GM06990 (cell line): ENCODE measurements around the gene KBTBD4.

ENCODE experiments used
- DNase-seq: peaks from one replicate; pipeline ENCODE4 v3.0.0-alpha.2; 2011; ENCODE audit not compliant: insufficient read length; ENCODE audit errors: extremely low read depth
- H3K27me3 ChIP-seq: replicated peaks from 2 replicates; pipeline ENCODE4 v1.6.0; 2011; ENCODE audit warnings: low read length; ENCODE audit not compliant: control insufficient read depth, insufficient read depth
- H3K36me3 ChIP-seq: 2 replicates; pipeline ENCODE4 v1.5.1; 2011; ENCODE audit warnings: low read length; ENCODE audit not compliant: control insufficient read depth, insufficient read depth
- H3K4me3 ChIP-seq: replicated peaks from 2 replicates; pipeline ENCODE4 v1.5.1; 2011; ENCODE audit warnings: low read depth, mild to moderate bottlenecking, control low read depth, low read length
- CTCF ChIP-seq: IDR thresholded peaks from 2 replicates; pipeline ENCODE4 v1.5.1; 2011; ENCODE audit warnings: low read length, control low read depth, mild to moderate bottlenecking, inconsistent platforms; ENCODE audit not compliant: insufficient read depth, poor library complexity, severe bottlenecking

The KBTBD4 gene

DNA sequence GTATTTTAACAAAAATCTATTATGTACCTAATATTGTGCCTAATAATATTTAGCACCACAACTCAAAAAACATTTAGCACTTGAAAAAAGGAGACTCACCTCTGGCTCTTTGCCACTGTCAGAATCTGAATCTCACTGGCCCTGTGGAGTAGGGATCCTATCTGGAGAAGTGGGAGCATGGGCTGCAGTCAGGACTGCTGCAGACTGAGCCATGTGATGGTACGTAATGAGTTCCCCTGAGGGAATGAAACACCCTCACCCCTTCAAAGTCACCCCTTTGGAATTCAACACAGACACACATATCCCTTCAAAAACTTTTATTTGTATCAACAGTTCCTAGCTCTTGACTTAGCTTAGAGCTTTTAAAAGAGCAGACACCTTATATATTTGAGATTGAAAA is 6.9 kb downstream of the KBTBD4 start:
- peaks cover 19% of the 10 kb centered on the region for H3K36me3 ChIP-seq
- no peak for TF ChIP-seq CTCF
- no peak for DNase-seq
- no peak overlapping the region for H3K4me3 ChIP-seq
- no peaks in the 10 kb centered on the region for H3K27me3 ChIP-seq

DNA sequence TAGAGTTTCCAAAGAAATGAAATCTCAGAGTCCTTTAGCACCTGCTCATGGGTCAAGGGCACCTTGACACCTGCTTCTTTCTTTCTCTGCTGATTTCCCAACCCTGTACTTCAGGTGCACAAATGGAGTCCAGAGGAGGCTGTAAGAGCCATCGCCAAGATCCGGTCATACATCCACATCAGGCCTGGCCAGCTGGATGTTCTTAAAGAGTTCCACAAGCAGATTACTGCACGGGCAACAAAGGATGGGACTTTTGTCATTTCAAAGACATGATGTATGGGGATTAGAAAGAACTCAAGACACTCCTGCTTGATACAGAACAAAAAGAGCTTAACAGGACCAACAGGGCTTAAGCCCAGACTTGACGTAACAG is 7.4 kb downstream of the KBTBD4 start:
- H3K27me3 ChIP-seq = no peaks in the 10 kb centered on the region
- H3K4me3 ChIP-seq = no peak overlapping the region
- TF ChIP-seq CTCF = no peak
- no peak for DNase-seq
- H3K36me3 ChIP-seq = peaks cover 19% of the 10 kb centered on the region

DNA sequence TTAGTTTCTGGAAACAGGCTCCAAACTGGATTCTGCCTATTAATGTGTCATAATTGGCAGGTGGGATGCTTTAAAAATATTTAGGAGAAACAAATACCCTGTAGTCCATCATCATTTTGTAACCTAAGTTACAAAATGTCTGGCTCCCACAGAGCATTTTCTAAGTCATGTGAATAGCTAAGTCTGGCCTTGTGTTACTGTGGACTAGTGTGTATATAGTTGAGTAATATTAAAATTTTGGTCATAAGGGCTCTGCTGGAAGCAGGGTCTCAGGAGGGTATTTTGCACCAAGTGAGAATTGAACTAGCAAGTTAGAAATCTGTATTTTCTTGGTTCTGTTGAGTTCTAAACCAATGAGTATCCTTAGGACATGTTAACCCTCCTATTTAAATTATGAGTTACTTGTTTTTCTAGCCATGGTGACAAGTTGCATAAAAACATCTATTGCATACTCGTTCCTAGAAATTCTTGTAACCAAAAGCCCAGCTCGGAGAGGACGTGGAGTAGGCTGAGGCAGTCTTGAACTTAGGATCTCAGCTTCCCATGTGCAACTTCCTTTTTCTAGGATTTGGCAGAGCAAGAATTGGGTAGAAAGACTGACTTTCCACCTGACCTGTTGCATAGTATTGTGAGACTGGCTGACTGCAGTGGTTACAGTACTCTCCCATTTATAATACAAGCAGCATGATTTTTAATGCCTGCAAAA is 8.0 kb downstream of the KBTBD4 start:
- DNase-seq = no peak
- Histone ChIP-seq H3K4me3 (no peak overlapping the region), H3K36me3 (peaks cover 18% of the 10 kb centered on the region), H3K27me3 (no peaks in the 10 kb centered on the region)
- no peak for TF ChIP-seq CTCF

DNA sequence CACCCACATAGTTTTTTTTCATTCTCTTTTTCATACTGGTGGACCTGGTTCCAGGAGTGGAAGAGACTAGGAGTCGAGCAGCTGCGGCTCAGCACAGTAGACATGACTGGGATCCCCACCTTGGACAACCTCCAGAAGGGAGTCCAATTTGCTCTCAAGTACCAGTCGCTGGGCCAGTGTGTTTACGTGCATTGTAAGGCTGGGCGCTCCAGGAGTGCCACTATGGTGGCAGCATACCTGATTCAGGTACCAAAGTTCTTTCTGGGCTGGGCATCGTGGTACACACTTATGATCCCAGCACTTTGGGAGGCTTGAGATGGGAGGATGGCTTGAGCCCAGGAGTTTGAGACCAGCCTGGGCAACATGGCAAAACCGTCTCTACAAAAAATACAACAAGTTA is 9.1 kb downstream of the KBTBD4 start:
- no peak for TF ChIP-seq CTCF
- DNase-seq = no peak
- Histone ChIP-seq H3K4me3 (no peak overlapping the region), H3K27me3 (no peaks in the 10 kb centered on the region), H3K36me3 (peaks cover 17% of the 10 kb centered on the region)

DNA sequence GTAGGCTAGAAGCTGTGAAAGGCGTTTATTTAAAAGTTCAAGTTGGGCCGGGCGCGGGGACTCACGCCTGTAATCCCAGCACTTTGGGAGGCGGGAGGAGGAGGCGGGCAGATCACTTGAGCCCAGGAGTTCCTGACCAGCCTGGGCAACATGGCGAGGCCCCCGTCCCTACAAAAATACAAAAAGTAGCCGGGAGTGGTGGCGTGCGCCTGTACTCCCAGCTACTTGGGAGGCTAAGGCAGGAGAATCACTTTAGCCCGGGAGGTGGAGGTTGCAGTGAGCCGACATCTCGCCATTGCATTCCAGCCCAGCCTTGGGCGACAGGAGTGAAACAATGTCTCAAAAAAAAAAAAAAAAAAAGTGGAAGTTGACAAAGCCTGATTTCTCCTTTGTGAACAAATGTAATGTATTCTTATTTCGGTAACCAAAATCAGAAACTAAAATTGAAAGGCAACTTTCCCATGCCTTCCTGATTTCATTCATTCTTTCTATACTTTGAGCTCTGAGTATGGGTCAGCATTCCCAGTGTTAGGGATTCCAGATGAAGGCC is 12.5 kb downstream of the KBTBD4 start:
- Histone ChIP-seq H3K27me3 (no peaks in the 10 kb centered on the region), H3K4me3 (peak overlapping the region; percentile 97), H3K36me3 (peaks cover 7% of the 10 kb centered on the region)
- TF ChIP-seq CTCF = no peak
- DNase-seq = no peak
